ENCODE measurements around the gene RNASE7.
"Not testable (repeated sequence)": the region's sequence is repeated elsewhere in the genome, so short reads cannot be mapped to it uniquely, and the experiment has no call there.

RNASE7 gene

DNA sequence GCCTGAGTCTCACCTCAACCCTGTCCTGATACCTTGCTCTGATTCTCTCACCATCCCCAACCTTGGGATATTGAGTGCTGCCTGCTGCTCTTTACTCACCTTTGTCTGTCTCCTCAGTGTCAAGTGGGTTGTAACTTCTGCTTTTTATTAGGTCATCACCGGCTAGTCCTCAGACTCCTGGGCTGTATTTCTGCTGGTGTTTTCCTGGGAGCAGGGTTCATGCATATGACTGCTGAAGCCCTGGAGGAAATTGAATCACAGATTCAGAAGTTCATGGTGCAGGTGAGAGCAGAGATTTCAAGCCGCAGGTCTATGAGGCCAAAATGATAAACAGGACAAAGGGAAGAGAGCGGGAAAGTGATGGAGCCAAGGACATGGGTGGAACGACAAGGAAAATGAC lies 42.6 kb upstream of the RNASE7 start:
- no peak for DNase-seq (ENCODE audit: low read depth)
- no peak overlapping the region for H3K4me3 ChIP-seq (ENCODE audit: low read length)
- TF ChIP-seq, protein P1, sequence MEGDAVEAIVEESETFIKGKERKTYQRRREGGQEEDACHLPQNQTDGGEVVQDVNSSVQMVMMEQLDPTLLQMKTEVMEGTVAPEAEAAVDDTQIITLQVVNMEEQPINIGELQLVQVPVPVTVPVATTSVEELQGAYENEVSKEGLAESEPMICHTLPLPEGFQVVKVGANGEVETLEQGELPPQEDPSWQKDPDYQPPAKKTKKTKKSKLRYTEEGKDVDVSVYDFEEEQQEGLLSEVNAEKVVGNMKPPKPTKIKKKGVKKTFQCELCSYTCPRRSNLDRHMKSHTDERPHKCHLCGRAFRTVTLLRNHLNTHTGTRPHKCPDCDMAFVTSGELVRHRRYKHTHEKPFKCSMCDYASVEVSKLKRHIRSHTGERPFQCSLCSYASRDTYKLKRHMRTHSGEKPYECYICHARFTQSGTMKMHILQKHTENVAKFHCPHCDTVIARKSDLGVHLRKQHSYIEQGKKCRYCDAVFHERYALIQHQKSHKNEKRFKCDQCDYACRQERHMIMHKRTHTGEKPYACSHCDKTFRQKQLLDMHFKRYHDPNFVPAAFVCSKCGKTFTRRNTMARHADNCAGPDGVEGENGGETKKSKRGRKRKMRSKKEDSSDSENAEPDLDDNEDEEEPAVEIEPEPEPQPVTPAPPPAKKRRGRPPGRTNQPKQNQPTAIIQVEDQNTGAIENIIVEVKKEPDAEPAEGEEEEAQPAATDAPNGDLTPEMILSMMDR (conservative IDR thresholded peaks at IDR 0.05; ENCODE audit: low read depth, low read length): no peak

DNA sequence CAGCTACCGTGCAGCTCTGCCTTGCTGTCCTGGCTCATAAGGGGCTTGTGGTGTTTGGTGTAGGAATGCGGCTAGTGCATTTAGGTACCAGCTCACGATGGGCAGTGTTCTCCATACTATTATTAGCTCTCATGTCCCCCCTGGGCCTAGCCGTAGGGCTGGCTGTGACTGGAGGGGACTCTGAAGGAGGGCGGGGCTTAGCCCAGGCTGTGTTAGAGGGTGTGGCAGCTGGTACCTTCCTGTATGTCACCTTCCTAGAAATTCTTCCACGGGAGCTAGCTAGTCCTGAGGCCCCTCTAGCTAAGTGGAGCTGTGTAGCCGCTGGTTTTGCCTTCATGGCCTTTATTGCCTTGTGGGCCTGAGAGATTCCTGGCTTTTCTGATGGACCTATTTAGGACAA lies 40.9 kb upstream of the RNASE7 start:
- no peak for DNase-seq (ENCODE audit: low read depth)
- TF ChIP-seq, protein P1 (conservative IDR thresholded peaks at IDR 0.05; ENCODE audit: low read depth, low read length): no peak
- H3K4me3 ChIP-seq (ENCODE audit: low read length): no peak overlapping the region

DNA sequence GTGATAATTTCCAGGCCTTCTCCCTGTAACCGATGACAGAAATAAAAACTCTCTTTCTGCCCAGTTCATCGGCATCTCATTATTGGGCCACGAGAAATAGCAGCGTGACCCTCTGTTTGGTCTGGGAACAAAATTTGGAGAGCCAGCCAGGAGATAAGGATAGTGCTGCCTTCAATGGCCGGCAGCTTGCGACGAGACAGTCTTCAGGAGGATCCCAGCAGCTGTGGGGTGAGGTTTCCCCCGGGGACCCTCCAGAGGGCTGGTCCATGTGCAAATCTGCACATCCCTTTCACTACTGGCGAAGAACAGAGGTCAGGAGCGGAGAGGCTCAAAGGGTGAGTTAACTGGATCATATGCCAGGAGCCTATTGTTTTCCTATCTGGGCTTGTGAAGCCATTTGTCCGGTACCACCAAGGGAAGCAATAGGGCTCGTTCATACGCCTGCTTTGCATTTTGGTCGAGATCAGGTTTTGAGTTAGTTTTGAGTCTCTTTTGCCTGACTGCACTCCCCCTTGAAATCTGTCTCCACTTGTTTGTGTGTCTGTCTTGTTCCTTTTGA lies 38.3 kb upstream of the RNASE7 start:
- TF ChIP-seq, protein P1 (conservative IDR thresholded peaks at IDR 0.05; ENCODE audit: low read depth, low read length): no peak
- no peak overlapping the region for H3K4me3 ChIP-seq (ENCODE audit: low read length)
- no peak for DNase-seq (ENCODE audit: low read depth)

DNA sequence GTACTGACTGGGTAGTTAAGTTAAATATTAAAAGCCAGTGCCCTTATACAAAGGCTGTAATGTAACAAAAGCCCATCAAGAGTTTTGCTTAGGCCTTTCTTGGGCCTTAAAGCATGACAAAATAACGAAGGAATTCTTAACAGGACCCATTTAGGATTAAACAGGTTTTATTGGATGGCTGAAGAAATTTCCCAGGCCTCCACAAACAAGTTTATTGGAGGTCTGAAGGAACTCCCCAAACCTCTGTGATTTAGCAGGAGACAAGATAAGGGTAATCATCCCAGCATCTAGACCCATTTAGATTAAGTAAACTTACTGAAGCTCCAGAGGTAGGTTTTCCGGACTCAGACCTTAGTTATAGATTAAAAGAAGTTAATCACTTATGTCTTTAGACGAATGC lies 32.4 kb upstream of the RNASE7 start:
- not testable (repeated sequence) for DNase-seq (ENCODE audit: low read depth); H3K4me3 ChIP-seq (ENCODE audit: low read length)

DNA sequence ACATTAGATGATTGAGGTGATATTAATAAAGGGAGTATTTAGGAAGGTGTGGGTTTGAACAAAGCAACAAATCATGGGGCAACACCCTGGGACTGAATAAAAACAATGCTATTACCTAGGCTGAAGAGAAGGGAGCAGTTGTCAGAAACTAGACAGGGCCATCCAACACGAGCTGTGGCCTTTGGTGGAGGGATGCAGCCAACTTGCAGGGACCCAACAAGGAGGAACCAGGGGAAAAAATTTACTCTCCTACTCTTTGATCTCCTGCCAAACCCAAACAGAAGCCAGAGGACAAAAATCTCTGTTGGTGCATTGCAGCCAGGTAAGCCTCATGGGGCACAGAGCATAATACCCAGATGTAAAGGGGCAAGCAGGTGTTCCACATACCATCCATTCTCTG lies 31.0 kb upstream of the RNASE7 start:
- TF ChIP-seq, protein P1 (conservative IDR thresholded peaks at IDR 0.05; ENCODE audit: low read depth, low read length): no peak
- no peak overlapping the region for H3K4me3 ChIP-seq (ENCODE audit: low read length)
- DNase-seq (ENCODE audit: low read depth): no peak

DNA sequence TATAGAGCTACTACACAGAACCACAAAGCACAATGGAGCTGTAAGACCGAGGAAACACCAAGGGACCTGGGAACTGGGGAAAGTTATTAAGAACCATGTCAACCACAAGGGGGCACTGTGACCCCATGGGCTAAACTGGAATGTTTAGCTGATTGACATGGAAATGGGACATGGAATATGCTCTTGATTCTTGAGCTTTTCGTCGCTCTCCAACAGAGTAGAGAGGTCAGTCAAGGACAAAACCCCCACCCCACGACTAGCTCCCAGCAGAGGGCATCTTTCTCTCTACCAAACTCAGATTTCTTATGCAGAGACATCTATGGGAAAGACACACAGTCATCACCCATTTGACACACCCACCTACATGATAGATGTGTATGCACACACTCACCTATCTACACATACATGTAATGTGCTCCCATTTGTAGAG lies 27.4 kb upstream of the RNASE7 start:
- peak; percentile 51 for DNase-seq (ENCODE audit: low read depth)
- H3K4me3 ChIP-seq (ENCODE audit: low read length): no peak overlapping the region
- TF ChIP-seq, protein P1 (conservative IDR thresholded peaks at IDR 0.05; ENCODE audit: low read depth, low read length): peak; percentile 93

DNA sequence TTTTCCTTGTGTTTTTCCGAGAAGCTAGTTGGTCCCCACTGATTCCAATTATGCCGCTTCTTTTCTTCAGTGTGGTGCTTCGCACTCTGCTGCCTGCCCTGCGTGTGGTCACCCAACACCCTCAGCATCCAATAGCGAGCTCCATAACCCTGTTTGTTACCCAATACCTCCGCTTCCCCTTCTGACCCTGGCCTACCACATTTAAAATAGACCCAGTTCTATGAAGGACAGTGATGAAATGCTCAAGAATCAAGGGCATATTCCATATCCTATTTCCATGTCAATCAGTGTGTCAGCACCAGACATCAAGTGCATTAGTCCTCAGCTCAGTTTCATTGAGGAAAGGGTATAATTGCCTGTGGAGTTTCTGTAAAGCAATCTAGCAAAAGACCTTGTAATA lies 26.9 kb upstream of the RNASE7 start:
- no peak overlapping the region for H3K4me3 ChIP-seq (ENCODE audit: low read length)
- TF ChIP-seq, protein P1 (conservative IDR thresholded peaks at IDR 0.05; ENCODE audit: low read depth, low read length): no peak
- no peak for DNase-seq (ENCODE audit: low read depth)
